B cell (primary cell): ENCODE measurements around the gene RRP1. TPM values are rescaled to one million over a fixed set of nuclear protein-coding genes. Genes with fewer than 3 reads are reported as not detected.

Experiments used
- ATAC-seq: fragments of 200-7000 bp; cut with Tn5 transposase; one replicate; pipeline ENCODE4 v1.10.0; 2021; ENCODE audit warnings: low read depth, mild to moderate bottlenecking, moderate number of reproducible peaks, moderate library complexity
- CTCF ChIA-PET: fragments of 350-600 bp; sonication (Branson Sonifier 250); formaldehyde crosslinking; loops from one replicate; lab custom pipeline; 2021; ENCODE audit warnings: antibody characterized with exemption, inconsistent platforms; lab: Charles Lee
- POLR2A ChIA-PET: fragments of 350-600 bp; sonication (Branson Sonifier 250); formaldehyde crosslinking; loops from one replicate; lab custom pipeline; 2021; ENCODE audit warnings: antibody characterized with exemption; lab: Charles Lee
- DNase-seq: peaks from one replicate; pipeline ENCODE4 v3.0.0; 2013
- H2AFZ ChIP-seq: 2 replicates; pipeline ENCODE4 v1.6.1; 2012; ENCODE audit warnings: mild to moderate bottlenecking, low read depth, low read length; ENCODE audit not compliant: insufficient read depth, poor library complexity, severe bottlenecking
- H3K27ac ChIP-seq, 2 donors: 1 replicate in 1 of 2; 2 replicates in 1 of 2; pipeline ENCODE4 v1.5.1; 2012 to 2013; ENCODE audit warnings: low read length in 2 of 2, mild to moderate bottlenecking in 2 of 2, moderate library complexity in 1 of 2
- H3K27me3 ChIP-seq, 4 experiments: fragments of 200-600 bp in 1 of 4; sonication (generic) in 1 of 4; replicated peaks in 1 of 4; 1 replicate in 2 of 4; 2 replicates in 2 of 4; pipeline versions ENCODE4 v1.6.1 to v1.7.0; 2013 to 2016; ENCODE audit warnings: low read length in 3 of 4, mild to moderate bottlenecking in 2 of 4, mixed read lengths in 1 of 4, moderate library complexity in 1 of 4; ENCODE audit not compliant: insufficient read depth in 4 of 4, control insufficient read depth in 3 of 4; ENCODE audit errors: control extremely low read depth in 1 of 4
- H3K36me3 ChIP-seq, 2 experiments: replicated peaks in 1 of 2; 1 replicate in 1 of 2; 2 replicates in 1 of 2; pipeline versions ENCODE4 v1.6.1 to v1.7.1; 2013; ENCODE audit warnings: low read length in 1 of 2; ENCODE audit not compliant: insufficient read depth in 2 of 2, control insufficient read depth in 1 of 2; ENCODE audit errors: control extremely low read depth in 1 of 2, extremely low read depth in 1 of 2
- H3K4me1 ChIP-seq, 2 donors: fragments of 200-600 bp in 1 of 2; sonication (generic) in 1 of 2; 1 replicate in 1 of 2; 2 replicates in 1 of 2; pipeline versions ENCODE4 v1.5.1 to v1.6.1; 2013 to 2017; ENCODE audit warnings: low read length in 2 of 2; ENCODE audit not compliant: control insufficient read depth in 2 of 2, insufficient read depth in 2 of 2
- H3K4me2 ChIP-seq: replicated peaks from 2 replicates; pipeline ENCODE3; 2012; ENCODE audit warnings: mild to moderate bottlenecking, low read depth, low read length; ENCODE audit not compliant: poor library complexity, severe bottlenecking
- H3K4me3 ChIP-seq, 5 experiments: fragments of 200-600 bp in 1 of 5; sonication (generic) in 1 of 5; 1 replicate in 3 of 5; 2 replicates in 2 of 5; pipeline versions ENCODE4 v1.5.1 to v1.7.0; 2011 to 2016; ENCODE audit warnings: low read length in 4 of 5, mild to moderate bottlenecking in 4 of 5, low read depth in 2 of 5, control low read depth in 1 of 5, moderate library complexity in 1 of 5; ENCODE audit not compliant: insufficient read depth in 1 of 5; ENCODE audit errors: control extremely low read depth in 1 of 5, extremely low read depth in 1 of 5
- H3K79me2 ChIP-seq: fragments of 200-600 bp; sonication (generic); one replicate; pipeline ENCODE4 v1.6.0; 2016; ENCODE audit warnings: low read length; ENCODE audit not compliant: control insufficient read depth, insufficient read depth
- H3K9ac ChIP-seq: fragments of 200-600 bp; sonication (generic); 2 replicates; pipeline ENCODE4 v1.6.1; 2017; ENCODE audit warnings: mild to moderate bottlenecking, low read length, moderate library complexity
- H3K9me3 ChIP-seq, 3 donors: one replicate each; pipeline versions ENCODE4 v1.6.1 to v1.7.1; 2013; ENCODE audit warnings: low read length in 2 of 3; ENCODE audit not compliant: control insufficient read depth in 2 of 3, insufficient read depth in 1 of 3; ENCODE audit errors: control extremely low read depth in 1 of 3
- H4K20me1 ChIP-seq: 2 replicates; pipeline ENCODE4 v1.6.0; 2012; ENCODE audit warnings: mild to moderate bottlenecking, low read length; ENCODE audit not compliant: insufficient read depth, control insufficient read depth, poor library complexity, severe bottlenecking
- H3K27ac Mint-ChIP-seq: one replicate; pipeline ENCODE4 v1.8.0; 2021; ENCODE audit warnings: mixed read lengths
- H3K27me3 Mint-ChIP-seq: one replicate; pipeline ENCODE4 v1.8.0; 2021; ENCODE audit warnings: mixed read lengths
- H3K4me1 Mint-ChIP-seq: one replicate; pipeline ENCODE4 v1.8.0; 2021; ENCODE audit warnings: mixed read lengths
- H3K4me3 Mint-ChIP-seq: one replicate; pipeline ENCODE4 v1.8.0; 2021; ENCODE audit warnings: mixed read lengths
- H3K9me3 Mint-ChIP-seq: one replicate; pipeline ENCODE4 v1.8.0; 2022; ENCODE audit warnings: mixed read lengths; ENCODE audit not compliant: insufficient read depth
- EZH2 ChIP-seq: IDR thresholded peaks from 2 replicates; pipeline ENCODE4 v1.6.1; 2012; ENCODE audit warnings: borderline replicate concordance, low read depth, mild to moderate bottlenecking, moderate library complexity, low read length; ENCODE audit not compliant: insufficient read depth, poor library complexity, severe bottlenecking
- WGBS: methylation state at CpG from one replicate; pipeline ENCODE4 v1.1.5; 2013; ENCODE audit warnings: missing lambda C conversion rate; ENCODE audit not compliant: insufficient coverage; 5-methylcytosine and 5-hydroxymethylcytosine counted together
- intact Hi-C: fragments of 100-400 bp; cut with micrococcal nuclease; formaldehyde crosslinking; loops from one replicate; pipeline ENCODE4 v1.10.0; 2022
- polyA plus RNA-seq: library from polyadenylated mRNA; depleted of rRNA; stranded (reverse); fragments of >200 nt; gene quantifications from 2 replicates; pipeline ENCODE4 v1.2.3, GENCODE V29; 2012
- total RNA-seq, 2 donors: library from RNA; stranded (reverse); fragments of 120-200 nt in 1 of 2; gene quantifications; 1 replicate in 1 of 2; 2 replicates in 1 of 2; pipeline versions ENCODE4 v1.2.3 to v1.2.4, GENCODE V29; 2013 to 2022
- TF ChIP-seq, protein P1 (sequence below): fragments of 200-600 bp; IDR thresholded peaks from one replicate; pipeline ENCODE4 v1.8.0; 2022; ENCODE audit warnings: antibody characterized with exemption, mild to moderate bottlenecking

The RRP1 gene
- total and polyA plus RNA-seq, 2 donors (not counting 1 experiment from before 2014, with no cell fraction given), result 9.6 to 27.8 TPM

DNA sequence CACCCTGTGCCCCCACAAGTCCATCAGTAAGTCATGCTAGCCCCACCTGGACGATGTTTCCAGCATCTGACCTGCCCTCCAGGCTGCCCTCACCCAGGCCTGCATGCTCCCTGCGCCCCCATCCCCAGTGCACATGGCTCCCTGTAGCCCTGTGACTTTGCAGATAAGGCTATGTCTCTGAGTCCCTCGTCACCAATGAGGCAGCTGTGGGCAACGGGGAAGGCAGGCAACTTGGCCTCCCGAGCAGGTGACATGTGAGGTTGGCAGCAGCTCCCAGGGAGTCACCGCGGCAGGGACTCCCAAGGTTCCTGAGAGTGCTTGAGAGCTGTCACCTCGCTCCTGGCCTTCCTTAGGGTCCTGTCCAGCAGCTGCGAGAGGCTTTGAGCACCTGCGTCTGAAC is 43.3 kb downstream of the RRP1 start:
- no peak for DNase-seq
- Histone ChIP-seq H3K4me2 (no peak overlapping the region), H3K9me3 (peaks cover 0 to 14% (median 0%) of the 10 kb centered on the region in 3 donors), H3K27me3 (peaks cover 0 to 35% (median 5%) of the 10 kb centered on the region in 4 experiments), H3K79me2 (no peaks in the 10 kb centered on the region), H3K4me1 (peaks cover 3 to 10% of the 10 kb centered on the region in 2 donors), H3K36me3 (no peaks in the 10 kb centered on the region), H2AFZ (no peak overlapping the region), H3K9ac (no peak overlapping the region), H3K4me3 (no peak overlapping the region), H4K20me1 (no peaks in the 10 kb centered on the region), H3K27ac (no peak overlapping the region)
- ChIA-PET CTCF (no interaction called here), POLR2A (no interaction called here)
- ATAC-seq, result no peak
- Mint-ChIP-seq H3K27ac (no peak overlapping the region), H3K9me3 (no peaks in the 10 kb centered on the region), H3K4me1 (no peaks in the 10 kb centered on the region), H3K4me3 (no peak overlapping the region), H3K27me3 (peaks cover 45% of the 10 kb centered on the region)
- intact Hi-C loops, result no loop called here
- no peak for TF ChIP-seq EZH2
- TF ChIP-seq, protein P1, sequence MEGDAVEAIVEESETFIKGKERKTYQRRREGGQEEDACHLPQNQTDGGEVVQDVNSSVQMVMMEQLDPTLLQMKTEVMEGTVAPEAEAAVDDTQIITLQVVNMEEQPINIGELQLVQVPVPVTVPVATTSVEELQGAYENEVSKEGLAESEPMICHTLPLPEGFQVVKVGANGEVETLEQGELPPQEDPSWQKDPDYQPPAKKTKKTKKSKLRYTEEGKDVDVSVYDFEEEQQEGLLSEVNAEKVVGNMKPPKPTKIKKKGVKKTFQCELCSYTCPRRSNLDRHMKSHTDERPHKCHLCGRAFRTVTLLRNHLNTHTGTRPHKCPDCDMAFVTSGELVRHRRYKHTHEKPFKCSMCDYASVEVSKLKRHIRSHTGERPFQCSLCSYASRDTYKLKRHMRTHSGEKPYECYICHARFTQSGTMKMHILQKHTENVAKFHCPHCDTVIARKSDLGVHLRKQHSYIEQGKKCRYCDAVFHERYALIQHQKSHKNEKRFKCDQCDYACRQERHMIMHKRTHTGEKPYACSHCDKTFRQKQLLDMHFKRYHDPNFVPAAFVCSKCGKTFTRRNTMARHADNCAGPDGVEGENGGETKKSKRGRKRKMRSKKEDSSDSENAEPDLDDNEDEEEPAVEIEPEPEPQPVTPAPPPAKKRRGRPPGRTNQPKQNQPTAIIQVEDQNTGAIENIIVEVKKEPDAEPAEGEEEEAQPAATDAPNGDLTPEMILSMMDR, result no peak
- 87% methylated on average over 10 of the region's 10 CpGs for WGBS

DNA sequence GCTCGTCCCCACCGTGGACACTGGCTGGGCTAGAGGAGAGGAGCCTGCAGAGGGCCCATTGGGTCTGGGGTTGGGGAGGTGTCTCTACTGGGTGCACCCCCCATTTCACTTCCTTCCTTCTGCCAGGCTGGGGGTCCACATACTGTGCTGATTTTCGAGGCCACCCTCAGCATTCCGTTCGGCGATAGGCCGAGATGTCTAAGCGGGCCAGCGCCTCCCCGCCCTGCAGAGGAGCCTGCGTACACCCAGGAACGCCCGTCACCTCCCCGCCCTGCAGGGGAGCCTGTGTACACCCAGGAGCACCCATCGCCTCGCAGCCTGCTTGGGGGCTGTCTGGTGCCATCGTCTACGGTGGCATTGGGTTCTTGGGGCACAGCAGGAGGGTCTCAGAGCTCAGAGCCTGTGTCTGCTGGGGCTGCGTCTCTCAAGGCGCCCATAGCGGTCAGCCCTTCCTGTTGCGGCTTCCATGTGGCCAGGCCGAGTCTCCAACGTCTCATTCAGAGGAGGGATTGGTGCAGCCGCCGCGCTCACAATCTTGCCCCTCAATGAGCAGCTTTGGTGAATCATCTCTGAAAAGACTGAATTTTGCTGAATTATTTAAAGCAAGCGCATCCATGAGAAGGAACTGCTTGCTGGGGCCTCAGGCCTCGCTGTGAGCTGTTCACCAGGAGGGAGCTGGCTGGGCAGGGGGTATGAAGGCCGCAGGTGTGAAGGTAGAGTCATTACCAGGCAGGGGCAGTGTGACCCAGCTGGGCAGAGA is 44.9 kb downstream of the RRP1 start:
- H3K27me3 Mint-ChIP-seq, result peaks cover 52% of the 10 kb centered on the region
- Histone ChIP-seq H4K20me1 (no peaks in the 10 kb centered on the region), H3K27ac (no peak overlapping the region), H3K79me2 (no peaks in the 10 kb centered on the region), H3K9me3 (peaks cover 0 to 14% (median 0%) of the 10 kb centered on the region in 3 donors), H3K9ac (no peak overlapping the region), H3K27me3 (peaks cover 0 to 35% (median 5%) of the 10 kb centered on the region in 4 experiments), H3K4me3 (no peak overlapping the region), H2AFZ (no peak overlapping the region), H3K4me1 (peaks cover 3 to 10% of the 10 kb centered on the region in 2 donors), H3K4me2 (no peak overlapping the region), H3K36me3 (no peaks in the 10 kb centered on the region)
- ChIA-PET CTCF (no interaction called here), POLR2A (no interaction called here)
- no peak for ATAC-seq
- H3K9me3 Mint-ChIP-seq, result no peaks in the 10 kb centered on the region
- 58% methylated on average over 28 of the region's 30 CpGs for WGBS
- DNase-seq, result no peak
- H3K4me1 Mint-ChIP-seq, result no peaks in the 10 kb centered on the region
- no peak overlapping the region for H3K4me3 Mint-ChIP-seq
- intact Hi-C loops, result no loop called here
- H3K27ac Mint-ChIP-seq, result no peak overlapping the region
- TF ChIP-seq, protein P1, result no peak
- TF ChIP-seq EZH2, result no peak
